GM19328 (cell line): ENCODE measurements around the gene MAGI3.

Experiments
- ATAC-seq: cut with Tn5 transposase; IDR thresholded peaks from one replicate; pipeline ENCODE4 v1.9.1; 2021; ENCODE audit warnings: mild to moderate bottlenecking, moderate library complexity; ENCODE audit not compliant: unreplicated experiment

The MAGI3 gene

DNA sequence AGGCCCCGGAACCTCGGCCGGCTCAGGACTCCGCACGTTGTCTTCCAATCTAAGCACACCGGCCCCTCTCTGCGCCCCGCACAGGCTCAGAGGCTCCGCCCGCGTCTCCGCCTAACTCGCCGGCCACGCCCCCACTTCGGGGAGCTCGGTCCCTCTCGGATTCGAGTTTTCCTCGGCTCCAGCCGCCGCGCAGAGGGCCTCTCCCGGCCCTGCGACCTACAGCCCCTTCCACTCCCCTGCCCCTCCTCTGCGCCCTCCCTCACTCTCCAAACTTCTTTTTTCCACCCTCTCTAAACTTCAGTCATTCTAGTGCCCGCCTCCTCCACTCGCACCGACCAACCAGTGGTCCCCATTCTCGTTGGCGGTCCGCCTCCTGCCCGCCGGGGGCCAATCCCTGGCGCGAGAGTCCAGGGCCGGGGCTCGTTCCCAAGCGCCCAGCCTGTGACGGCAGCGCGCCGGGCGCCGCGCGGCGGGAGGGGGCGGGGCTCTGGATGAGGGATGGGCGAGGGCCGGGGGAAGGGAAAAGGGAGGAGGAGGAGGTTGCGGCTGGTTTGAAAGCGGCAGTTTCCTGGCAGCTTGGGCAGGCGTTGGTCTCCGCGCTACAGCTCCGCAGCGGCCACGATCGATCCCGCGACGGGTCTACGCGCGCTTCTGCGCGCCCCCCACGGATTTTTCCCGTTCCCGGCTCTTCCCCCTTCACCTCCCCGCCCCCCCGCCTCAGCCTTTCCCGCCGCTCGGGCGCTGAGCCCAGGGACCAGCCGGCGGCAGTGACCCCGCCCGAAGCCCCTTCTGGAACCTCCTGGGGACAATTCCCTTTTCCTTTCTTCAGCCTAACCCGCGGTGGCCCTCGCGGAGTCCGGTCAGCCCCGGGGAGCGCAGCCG is at the start of gene MAGI3:
MAGI3 (plus strand) TSS at position 563 of the 882 bp plus-strand sequence. CDS start 519 bp downstream, outside the sequence.
- peak; percentile 100 for ATAC-seq

DNA sequence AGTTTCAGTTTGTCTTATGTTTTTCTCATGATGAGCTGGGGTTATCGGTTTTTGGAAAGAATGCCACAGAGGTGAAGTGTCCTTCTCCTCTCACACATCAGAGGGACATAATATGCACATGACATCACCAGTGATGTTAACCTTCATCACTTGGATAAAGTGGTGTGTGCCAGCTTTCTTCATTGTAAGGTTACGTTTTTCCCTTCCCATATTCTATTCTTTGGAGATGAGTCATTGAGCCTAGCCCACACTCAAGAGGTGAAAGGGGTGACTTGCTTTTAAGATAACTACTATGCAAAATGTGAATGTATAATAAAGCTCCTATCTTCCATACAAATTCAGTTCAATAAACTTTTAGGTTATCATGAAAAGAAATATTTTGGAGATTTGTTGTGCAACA is 36.7 kb upstream of the MAGI3 start:
- ATAC-seq, result no peak

DNA sequence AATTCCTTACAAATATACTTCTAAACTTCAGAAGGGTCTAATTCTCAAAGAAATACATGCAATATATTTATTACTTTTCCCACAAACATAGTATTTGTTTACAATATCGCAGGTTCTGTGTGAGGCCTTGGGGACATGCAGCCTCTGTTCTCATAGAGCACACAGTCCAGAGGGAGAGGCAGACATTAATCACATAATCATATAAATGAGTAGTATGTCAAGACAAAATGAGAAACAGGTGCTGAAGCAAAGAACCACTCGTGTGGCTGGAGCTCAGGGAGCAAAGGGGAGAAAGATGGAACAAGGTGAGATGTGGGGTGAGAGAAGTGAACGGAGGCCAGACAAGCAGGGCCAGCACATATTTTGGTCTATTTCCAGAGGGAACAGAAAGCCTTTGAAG is 26.4 kb upstream of the MAGI3 start:
- no peak for ATAC-seq

DNA sequence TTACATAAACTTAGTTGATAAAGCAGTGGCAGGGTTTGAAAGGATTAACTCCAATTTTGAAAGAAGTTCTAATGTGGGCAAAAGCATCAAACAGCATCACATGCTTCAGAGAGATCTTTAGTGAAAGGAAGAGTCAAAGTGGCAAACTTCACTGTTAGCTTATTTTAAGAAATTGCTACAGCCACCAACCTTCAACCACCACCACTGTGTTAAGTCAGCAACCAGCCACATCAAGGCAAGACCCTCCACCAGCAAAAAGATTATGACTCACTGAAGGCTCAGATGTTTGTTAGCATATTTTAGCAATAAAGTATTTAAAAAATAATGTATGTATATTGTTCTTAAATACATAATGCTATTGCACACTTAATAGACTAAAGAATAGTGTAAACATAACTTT is 21.3 kb upstream of the MAGI3 start:
- ATAC-seq, result no peak

DNA sequence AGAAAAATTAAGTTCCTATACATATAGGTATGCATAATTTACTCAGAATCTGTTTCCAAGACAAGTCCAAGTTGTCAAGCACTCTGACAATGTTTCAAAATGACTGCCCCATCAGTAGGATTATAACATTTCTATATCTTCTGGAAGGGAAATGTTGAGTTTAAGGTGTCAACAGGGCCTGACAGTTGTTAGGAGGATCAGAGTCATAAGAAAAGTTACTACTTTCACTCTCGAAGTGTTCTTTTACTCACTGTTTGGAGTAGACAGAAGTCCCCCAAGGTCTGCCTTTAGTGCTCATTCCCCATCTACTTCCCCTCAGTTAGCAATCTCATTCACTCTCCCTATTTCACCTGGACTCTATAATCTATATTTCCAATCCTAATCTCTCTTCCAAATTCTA is 20.6 kb upstream of the MAGI3 start:
- ATAC-seq, result no peak

DNA sequence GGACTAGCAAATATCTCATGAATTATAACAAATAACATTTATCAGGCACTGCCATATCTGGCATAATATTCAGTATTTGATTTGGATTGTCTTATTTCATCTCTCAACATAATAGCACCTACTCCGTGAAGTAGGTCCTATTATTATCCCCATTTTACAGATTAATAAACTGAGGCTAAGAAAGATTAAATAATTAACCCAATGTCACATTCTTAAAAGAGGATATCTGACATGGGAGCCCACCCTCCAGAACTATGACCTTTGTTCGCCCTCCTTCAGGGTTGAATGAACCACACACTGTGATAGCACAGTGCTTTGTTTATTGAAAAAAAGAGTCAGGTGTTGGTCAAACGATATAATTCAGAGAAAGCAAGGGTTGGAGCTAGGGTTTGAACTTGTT is 19.4 kb upstream of the MAGI3 start:
- ATAC-seq, result no peak

DNA sequence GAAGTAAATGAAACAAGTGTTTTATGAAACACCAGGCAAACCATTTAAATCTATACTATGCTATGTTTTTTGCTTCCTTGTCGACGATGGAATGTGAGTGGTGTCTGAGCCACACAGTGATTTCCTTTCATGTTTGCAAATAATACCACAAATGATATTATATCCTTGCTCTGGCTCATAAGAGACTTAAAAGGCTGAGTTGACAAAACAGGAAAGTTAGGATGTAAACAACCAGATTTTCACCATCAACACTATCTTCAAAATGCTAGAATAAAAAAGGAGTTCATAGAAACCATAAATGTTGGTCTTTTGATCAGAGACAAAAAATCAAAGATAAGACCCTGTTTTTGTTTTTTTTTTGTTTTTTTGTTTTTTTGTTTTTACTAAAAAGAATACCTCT is 17.8 kb upstream of the MAGI3 start:
- no peak for ATAC-seq

DNA sequence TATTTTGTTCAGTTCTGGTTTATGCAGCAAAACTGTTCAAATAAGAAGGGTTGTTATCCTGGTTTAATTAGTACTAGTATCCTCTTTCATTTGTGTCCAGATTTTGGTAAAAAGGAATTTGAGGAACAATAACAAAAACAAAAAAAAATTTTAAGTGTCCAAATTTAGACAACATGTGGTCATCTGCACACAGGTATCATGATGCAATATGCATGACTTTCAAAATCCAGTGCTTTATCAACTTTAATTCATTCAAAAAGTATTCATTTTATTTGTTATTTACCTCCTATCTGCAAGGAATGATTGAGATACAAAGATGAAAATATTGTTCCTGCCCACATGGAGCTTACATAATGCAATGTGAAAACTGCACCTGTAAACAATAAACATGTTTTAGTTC is 16.7 kb upstream of the MAGI3 start:
- no peak for ATAC-seq

DNA sequence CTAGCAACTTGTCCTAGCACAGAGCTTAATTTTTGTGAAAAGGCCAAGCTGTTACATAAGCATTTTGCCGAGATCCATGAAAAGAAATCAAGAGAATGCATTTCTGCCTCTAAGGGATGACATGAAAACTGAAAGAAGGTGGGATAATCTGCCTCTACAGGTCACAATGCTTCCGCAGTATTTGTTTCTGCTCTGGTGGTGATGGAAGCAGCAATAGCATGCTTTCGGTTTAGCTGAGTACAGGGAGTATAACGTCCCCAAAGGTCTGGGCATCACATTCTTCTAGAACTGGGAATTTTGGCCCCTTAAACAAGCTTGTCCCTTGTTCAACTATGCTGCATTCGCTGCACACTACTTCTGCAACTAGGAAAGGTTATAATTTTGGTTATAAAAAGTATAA is 14.4 kb upstream of the MAGI3 start:
- ATAC-seq, result no peak

DNA sequence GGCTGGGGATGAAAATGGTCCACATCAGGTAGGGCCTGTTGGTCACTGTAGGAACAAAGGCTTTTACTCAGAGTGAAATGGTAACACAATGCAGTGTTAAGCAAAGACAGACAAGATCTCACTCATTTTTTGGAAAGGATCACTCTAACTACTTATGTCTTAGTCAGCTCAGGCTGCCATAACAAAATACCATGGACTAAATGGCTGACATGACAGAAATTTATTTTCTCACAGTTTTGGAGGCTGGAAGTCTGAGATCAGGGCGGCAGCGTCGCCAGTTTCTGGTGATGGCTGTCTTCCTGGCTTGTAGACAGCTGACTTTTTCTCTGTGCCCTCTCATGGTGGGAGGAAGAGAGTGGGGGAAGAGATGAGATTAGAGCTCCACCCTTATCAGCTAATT is 10.2 kb upstream of the MAGI3 start:
- no peak for ATAC-seq

DNA sequence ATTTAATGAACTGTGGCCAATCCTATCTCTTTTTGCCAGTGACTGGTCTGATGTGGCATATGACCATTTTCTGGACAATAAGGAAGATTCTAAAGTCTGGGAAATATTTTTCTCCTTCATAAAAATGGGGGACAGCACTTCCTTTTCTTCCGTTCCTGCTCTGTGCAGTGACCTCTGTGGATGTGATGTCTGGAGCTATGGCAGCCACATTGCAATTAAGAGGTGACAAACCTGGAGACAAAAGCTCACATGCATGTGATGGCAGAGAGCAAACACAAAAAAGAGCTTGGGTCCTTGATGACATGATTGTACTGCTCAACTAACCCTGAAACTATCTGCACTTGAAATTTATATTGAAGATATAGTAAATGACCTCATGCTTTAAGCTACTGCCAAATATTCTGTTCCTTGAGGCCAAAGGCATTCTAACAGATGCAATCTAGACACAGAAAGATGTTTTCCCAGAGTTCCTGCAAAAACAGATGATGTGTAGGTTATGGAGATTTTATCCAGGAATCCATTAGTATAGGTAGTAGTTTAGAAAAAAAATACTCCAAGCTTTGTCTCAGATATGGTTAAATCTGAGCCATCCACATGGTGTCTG is 2.2 kb upstream of the MAGI3 start:
- no peak for ATAC-seq

DNA sequence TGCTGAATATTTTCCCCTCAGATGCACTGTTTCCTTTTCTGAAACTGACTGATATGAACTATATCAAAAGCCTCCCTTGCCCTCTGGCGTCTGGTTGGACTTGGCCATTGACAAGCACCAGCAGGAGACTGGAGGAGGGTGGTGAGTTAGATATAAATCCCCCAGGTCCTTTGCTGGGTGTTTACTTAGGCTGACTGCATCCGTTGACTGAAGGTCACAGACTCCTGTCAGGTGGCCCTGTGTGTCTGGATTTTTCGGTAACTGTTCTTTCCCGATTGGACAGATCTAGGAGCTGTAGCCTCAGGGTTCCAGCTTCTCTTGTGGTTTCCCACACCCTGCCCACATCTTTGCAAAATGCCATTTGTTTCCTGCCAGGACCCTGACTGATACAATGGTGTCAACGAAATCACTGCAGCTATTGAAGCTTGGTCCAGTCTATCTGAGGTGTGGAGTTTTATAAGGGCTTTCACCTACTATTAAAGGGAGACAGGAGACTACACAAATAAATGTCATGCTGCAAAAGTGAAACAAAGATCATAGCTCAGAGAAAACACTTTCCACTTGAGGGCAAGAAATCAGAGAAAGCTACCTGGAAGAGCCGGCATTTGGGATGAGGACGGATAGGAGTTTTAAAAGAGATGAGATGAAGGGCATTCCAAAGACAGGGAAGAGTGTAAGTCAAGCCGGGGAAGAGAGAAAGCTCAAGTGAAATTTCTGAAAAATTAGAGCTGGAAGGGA is 1.5 kb upstream of the MAGI3 start:
- ATAC-seq, result no peak

DNA sequence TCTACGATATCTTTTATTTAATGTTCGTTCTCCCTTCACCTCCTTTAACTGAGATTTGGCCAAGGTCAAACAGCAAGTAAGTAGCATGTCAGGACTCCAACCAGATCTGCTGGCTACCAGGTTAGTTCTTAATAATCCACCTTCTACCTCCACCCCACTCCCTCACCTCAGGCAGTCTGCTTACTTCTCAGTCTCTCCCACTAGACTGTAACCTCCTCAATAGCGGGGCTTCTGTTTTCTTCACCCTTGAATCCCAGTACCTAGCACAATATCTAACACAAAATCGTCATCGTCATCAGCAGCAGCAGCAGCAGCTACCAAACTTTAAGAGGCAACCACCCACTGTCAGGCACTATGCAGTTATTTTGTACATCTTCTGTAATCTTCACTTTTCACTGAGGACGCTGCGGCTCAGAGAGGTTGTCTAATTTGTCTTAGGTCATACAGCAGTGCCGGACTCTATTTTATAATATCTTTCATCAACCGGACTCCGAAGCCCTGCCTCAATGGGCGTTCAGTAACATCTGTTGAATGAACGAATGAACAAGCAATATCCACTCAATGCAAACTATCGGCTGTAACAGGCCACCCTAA is 859 bp upstream of the MAGI3 start:
- no peak for ATAC-seq

DNA sequence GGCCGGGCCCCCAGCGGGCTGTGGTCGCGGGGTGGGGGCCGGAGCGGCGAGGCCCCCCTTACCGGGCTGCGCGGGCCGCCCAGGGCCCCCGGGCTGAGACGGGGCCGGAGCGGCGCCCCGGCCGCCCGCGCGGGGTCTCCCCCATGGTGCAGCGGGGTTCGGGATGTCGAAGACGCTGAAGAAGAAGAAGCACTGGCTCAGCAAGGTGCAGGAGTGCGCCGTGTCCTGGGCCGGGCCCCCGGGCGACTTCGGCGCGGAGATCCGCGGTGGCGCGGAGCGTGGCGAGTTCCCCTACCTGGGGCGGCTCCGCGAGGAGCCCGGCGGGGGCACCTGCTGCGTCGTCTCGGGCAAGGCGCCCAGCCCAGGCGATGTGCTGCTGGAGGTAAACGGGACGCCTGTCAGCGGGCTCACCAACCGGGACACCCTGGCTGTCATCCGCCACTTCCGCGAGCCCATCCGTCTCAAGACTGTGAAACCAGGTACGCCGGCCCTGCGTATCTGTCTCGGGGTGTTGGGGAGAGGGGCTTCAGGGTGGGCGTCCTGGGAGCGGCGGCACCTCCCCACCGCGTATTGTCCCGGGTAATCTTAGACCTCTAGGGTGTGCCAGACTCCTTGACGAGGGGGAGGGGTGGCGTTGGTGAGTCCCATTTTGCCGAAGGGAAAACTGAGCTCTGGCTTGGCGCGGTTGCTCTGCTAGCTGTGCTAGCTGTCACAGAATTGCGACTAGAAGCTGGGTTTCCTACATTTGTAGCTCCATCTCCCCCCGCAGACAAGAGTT is 745 bp downstream of the MAGI3 start:
- ATAC-seq, result no peak

DNA sequence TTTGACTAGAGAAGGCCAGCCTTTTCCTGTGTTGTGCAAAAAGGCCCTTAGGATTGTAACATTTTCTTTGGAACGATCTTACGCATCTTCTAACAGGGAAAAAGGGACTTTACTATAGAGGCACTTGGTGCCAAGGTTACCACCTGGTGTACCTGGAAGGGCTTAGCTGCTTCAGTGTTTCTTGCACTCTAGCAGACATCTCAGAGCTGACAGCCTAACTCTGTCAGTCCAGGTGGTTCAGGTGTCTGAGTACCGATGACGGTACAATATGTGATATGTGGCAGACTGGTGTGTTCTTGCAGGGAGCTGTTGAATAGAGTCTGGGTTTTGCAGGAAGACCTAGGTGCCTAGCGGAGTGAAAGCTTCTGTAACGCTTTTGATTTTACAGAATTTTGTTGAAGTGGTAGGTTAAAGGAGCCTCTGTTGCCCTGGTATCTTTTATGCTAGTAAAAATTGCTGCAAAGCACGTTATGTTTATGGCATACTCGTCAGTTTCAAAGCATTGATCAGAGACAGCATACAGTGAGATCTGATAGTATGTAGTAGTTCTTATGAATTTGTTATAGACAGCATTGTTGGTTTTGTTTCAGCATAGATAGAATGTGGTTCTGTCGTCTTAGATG is 1.4 kb downstream of the MAGI3 start:
- no peak for ATAC-seq

DNA sequence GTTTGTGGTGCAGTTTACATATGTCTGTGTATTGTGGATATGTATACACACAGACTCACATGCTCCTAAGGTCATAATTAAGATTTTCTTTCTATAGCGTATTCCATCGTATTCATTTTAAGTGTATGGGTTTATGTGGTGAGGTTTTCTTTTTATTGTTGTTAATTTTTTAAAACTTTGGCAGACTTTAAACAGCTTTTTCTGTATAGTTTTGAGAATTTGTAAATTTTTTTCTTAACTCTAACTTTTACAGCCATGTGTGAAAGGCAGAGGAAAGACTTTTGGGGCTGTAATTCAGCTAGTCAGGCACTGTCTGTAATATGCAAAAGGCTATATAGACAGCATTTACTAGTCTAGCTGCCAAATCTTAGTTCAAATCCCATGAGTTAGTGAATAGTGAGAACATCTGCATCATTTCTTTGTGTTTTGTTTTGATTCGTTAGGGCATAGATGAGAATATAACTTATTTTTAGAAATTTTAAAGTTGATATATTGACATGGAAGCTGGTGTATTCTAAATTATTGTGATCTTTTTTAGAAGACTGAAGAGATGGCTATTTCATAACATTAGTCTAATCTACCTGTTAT is 2.3 kb downstream of the MAGI3 start:
- no peak for ATAC-seq

DNA sequence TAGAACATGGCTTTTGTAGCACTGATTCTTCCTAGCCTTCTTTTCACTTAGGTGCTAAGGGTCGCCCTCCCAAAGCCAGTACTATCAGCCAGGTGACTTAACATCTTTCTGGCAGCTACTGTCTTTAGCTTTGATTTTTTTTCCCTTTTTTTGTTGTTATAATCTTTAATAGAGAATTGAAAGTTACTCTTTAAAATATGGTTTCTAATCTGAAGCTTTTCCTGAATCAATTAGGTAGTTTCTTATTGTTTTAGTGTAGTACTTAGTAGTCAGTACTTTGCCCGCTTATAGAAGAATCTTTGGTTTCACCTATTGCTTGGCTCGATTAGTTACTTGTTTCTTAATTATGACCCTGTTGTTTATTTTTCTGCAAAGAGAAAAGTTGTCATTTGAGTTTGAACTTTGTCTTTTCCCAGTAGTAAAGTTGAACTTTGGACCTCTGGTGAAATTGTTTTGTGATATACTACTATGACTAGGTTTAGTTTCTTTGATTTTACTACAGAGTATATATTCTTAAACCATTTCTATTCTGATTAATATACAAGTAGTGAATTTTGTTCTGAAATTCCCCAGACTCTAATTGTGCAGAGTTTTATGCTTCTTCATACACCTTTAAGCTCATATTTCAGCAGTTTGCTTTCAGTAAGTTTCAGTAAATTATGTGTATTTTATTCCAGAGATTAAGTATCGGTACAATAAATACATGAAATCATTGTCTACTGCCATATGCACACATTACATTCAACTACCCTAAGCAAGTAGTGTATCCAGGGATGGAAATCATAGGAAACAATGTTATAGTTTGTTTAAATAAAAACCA is 3.9 kb downstream of the MAGI3 start:
- no peak for ATAC-seq

DNA sequence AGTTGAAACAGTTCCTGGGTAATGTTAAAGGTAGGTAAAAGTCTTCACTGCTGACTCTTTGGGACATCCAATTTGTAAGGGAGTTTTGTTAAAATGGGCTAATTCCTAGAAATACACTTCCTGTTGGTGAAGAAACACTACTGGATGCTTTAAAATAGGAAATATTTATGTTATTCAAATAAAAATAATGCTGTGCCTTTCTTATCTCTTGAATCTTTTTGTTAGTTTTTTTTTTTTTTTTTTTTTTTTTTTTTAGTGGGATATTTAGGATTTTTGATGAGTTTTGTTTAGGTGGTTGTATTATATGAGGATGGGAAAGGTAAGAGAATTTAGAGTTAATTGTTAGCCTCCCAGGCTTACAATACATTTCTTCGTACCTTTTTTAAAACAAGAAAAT is 4.5 kb downstream of the MAGI3 start:
- ATAC-seq, result no peak

DNA sequence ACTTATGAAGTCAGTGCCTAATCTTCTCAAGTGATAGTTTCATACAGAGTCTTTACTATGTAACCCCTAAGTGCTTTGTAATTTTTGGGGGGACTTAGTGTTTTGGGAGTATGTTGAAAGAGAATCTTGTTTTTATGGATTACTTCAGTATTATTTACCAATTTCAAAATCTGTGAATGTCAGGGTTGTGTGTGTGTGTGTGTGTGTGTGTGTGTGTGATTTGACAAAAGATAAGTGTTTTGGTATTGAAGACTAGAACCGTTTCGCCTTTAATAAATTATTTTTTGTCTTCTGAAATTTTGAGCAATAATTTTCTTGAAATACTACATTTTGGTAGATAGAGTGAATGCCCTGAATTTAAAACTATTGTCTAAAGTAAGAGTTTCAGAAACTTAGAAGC is 5.8 kb downstream of the MAGI3 start:
- no peak for ATAC-seq
